Bronchial epithelial cell (primary cell): ENCODE measurements around the gene ZNF593OS. TPM values are rescaled to one million over a fixed set of nuclear protein-coding genes. Genes with fewer than 3 reads are reported as not detected.

ENCODE experiments used
- DNase-seq: peaks from one replicate; pipeline ENCODE4 v3.0.0-alpha.2; 2010; ENCODE audit warnings: low read depth
- FAIRE-seq: peaks from 2 replicates; lab custom pipeline; 2011; peaks lifted over from hg19 to GRCh38; lab: Jason Lieb, UNC
- H3K27me3 ChIP-seq: 2 replicates; pipeline ENCODE4 v1.5.1; 2011; ENCODE audit warnings: low read length; ENCODE audit not compliant: control insufficient read depth, insufficient read depth
- H3K36me3 ChIP-seq: 2 replicates; pipeline ENCODE4 v1.5.1; 2011; ENCODE audit warnings: low read length; ENCODE audit not compliant: control insufficient read depth, insufficient read depth
- H3K4me3 ChIP-seq: 2 replicates; pipeline ENCODE4 v1.5.1; 2011; ENCODE audit warnings: mild to moderate bottlenecking, low read depth, low read length, control low read depth
- CTCF ChIP-seq: IDR thresholded peaks from 2 replicates; pipeline ENCODE4 v1.5.1; 2011; ENCODE audit warnings: mild to moderate bottlenecking, moderate library complexity, low read length, control low read depth, inconsistent platforms; ENCODE audit not compliant: insufficient read depth, severe bottlenecking
- total RNA-seq: library from RNA; depleted of rRNA; stranded (reverse); fragments of >200 nt; gene quantifications from 2 replicates; pipeline ENCODE4 v1.2.1, GENCODE V29; 2014

The ZNF593OS gene
- total RNA-seq, 1 donor from 2014 or later: not detected

GRCh38 chr1:26142159-26142558 is 29.5 kb downstream of the ZNF593OS start:
- H3K27me3 ChIP-seq: no peaks in the 10 kb centered on the region
- DNase-seq: no peak
- no peak overlapping the region for H3K4me3 ChIP-seq
- no peak for TF ChIP-seq CTCF
- no peak for FAIRE-seq
- no peaks in the 10 kb centered on the region for H3K36me3 ChIP-seq

DNA sequence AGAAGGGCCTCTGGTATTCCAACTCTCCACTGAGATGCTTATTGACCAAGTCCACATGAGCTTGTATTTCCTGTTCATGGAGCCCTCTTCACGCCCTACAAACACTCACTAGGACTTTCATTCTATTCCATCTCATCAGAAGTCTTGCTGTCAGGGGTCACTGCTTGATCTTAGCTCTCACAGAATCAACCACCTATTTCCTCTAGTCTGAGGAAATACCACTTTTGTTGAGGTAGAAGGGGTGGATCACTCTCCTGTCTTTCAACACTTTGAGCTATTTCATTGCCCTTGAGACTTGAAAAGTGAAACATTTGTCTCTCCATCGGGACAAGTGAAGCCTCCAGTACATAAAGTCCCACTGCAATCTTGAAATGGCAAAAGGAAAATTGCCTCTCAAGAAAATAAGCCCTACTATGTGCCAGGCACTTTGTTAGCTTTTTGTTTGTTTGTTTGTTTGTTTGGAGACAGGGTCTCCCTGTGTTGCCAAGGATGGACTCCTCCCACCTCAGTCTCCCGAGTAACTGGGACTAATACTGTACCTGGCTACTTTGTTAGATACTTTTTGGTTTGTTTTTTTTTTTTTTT is 32.6 kb downstream of the ZNF593OS start:
- no peak overlapping the region for H3K4me3 ChIP-seq
- no peaks in the 10 kb centered on the region for H3K27me3 ChIP-seq
- no peak for FAIRE-seq
- no peak for TF ChIP-seq CTCF
- H3K36me3 ChIP-seq: no peaks in the 10 kb centered on the region
- DNase-seq: no peak

- Histone ChIP-seq H3K36me3 (no peaks in the 10 kb centered on the region), H3K4me3 (no peak overlapping the region), H3K27me3 (no peaks in the 10 kb centered on the region)
- FAIRE-seq (no peak), DNase-seq (no peak)
- TF ChIP-seq CTCF: no peak
Observed at GRCh38 chr1:26134466-26134865, 37.2 kb downstream of the ZNF593OS start.

- TF ChIP-seq CTCF: no peak
- no peaks in the 10 kb centered on the region for H3K36me3 ChIP-seq
- FAIRE-seq: no peak
- no peak for DNase-seq
- H3K4me3 ChIP-seq: no peak overlapping the region
- no peaks in the 10 kb centered on the region for H3K27me3 ChIP-seq
Observed at GRCh38 chr1:26132834-26133167, 38.8 kb downstream of the ZNF593OS start.

- no peak for FAIRE-seq
- TF ChIP-seq CTCF: no peak
- H3K36me3 ChIP-seq: no peaks in the 10 kb centered on the region
- DNase-seq: peak; percentile 32
- H3K4me3 ChIP-seq: no peak overlapping the region
- H3K27me3 ChIP-seq: no peaks in the 10 kb centered on the region
Observed at GRCh38 chr1:26132128-26132833, 39.4 kb downstream of the ZNF593OS start.
